Bronchial epithelial cell (primary cell): ENCODE results near the gene AGMO. TPM values are rescaled to one million over a fixed set of nuclear protein-coding genes. Genes with fewer than 3 reads are reported as not detected.

Experiments used
- DNase-seq: peaks from one replicate; pipeline ENCODE4 v3.0.0-alpha.2; 2010; ENCODE audit warnings: low read depth
- FAIRE-seq: peaks from 2 replicates; lab custom pipeline; 2011; peaks lifted over from hg19 to GRCh38; lab: Jason Lieb, UNC
- H3K27me3 ChIP-seq: 2 replicates; pipeline ENCODE4 v1.5.1; 2011; ENCODE audit warnings: low read length; ENCODE audit not compliant: control insufficient read depth, insufficient read depth
- H3K36me3 ChIP-seq: 2 replicates; pipeline ENCODE4 v1.5.1; 2011; ENCODE audit warnings: low read length; ENCODE audit not compliant: control insufficient read depth, insufficient read depth
- H3K4me3 ChIP-seq: 2 replicates; pipeline ENCODE4 v1.5.1; 2011; ENCODE audit warnings: mild to moderate bottlenecking, low read depth, low read length, control low read depth
- total RNA-seq: library from RNA; depleted of rRNA; stranded (reverse); fragments of >200 nt; gene quantifications from 2 replicates; pipeline ENCODE4 v1.2.1, GENCODE V29; 2014
- TF ChIP-seq, protein P1 (sequence below): IDR thresholded peaks from 2 replicates; pipeline ENCODE4 v1.5.1; 2011; ENCODE audit warnings: mild to moderate bottlenecking, moderate library complexity, low read length, control low read depth, inconsistent platforms; ENCODE audit not compliant: insufficient read depth, severe bottlenecking

AGMO gene
- total RNA-seq, 1 donor from 2014 or later = under 0.01 TPM

DNA sequence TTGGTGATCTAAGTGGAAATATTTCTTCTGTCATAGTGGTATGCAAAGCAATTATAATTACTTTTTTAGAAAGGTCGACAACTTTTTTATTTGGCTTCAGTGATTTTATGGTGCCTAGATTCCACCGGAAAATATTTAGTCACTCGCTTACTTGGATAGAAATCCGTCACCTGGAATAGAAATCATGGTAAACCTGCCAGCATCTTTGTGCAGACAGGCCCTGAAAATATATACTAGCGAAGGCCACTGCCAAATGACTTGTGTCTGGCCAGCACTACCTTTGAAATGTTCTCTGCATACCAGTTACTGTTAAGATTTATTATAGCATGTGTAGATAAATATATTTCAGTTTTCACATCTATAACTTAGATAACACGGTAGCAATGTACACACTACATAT lies 226.4 kb downstream of the AGMO start:
- DNase-seq = no peak
- no peak for FAIRE-seq
- no peaks in the 10 kb centered on the region for H3K36me3 ChIP-seq
- no peaks in the 10 kb centered on the region for H3K27me3 ChIP-seq
- no peak overlapping the region for H3K4me3 ChIP-seq
- TF ChIP-seq, protein P1, sequence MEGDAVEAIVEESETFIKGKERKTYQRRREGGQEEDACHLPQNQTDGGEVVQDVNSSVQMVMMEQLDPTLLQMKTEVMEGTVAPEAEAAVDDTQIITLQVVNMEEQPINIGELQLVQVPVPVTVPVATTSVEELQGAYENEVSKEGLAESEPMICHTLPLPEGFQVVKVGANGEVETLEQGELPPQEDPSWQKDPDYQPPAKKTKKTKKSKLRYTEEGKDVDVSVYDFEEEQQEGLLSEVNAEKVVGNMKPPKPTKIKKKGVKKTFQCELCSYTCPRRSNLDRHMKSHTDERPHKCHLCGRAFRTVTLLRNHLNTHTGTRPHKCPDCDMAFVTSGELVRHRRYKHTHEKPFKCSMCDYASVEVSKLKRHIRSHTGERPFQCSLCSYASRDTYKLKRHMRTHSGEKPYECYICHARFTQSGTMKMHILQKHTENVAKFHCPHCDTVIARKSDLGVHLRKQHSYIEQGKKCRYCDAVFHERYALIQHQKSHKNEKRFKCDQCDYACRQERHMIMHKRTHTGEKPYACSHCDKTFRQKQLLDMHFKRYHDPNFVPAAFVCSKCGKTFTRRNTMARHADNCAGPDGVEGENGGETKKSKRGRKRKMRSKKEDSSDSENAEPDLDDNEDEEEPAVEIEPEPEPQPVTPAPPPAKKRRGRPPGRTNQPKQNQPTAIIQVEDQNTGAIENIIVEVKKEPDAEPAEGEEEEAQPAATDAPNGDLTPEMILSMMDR = no peak

DNA sequence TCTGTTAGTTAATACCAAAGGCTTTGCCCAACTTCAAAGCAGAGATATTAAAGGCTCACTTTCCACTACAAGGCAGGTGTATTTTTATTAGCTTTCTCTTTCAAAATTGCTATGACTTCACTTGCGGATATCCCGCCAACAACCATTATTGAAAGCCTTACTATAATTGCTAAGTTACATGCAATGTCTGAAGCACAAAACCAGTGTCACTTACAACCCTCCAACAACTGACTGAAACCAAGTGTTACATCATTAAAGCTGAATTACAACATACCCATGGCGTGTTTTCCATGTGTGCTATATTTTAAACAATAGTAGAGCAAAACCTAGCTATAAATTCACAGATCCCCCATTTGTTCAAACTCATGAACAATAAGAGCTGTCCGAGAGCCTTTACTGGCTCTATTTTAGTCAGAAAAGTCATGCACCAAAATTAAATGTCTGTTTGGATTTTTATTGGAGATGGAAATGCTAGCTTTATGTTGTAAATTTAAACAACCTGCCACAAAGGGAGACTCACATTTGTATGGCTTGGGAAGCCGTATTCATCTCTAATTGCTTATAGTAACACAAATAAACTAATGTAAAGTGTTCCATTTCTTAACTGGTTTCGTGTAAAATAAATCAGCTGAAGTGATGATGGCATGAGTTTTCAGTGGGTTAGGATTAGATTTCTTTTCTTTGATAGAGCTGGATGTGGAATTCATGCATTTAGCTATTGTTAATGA lies 227.1 kb downstream of the AGMO start:
- Histone ChIP-seq H3K4me3 (no peak overlapping the region), H3K27me3 (no peaks in the 10 kb centered on the region), H3K36me3 (no peaks in the 10 kb centered on the region)
- no peak for FAIRE-seq
- no peak for DNase-seq
- TF ChIP-seq, protein P1 = no peak

DNA sequence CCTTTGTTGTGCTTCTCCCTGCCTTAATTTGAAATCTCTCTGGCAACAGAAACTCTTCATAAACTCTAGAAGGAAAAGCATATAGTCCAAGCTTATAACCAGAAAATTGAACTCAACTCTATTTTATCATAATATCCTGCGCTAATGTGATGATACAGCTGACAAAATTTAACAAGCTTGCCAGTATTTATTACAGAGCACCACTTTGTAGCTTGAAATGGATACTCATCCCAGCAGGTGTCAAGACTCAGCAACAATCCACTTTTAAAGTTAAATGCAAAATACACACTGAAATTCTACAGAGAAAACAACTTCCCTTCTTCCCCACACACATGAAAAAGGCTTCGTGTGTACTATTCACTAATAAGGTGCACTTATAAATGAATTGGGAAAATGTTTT lies 228.9 kb downstream of the AGMO start:
- TF ChIP-seq, protein P1 = no peak
- DNase-seq = no peak
- no peak for FAIRE-seq
- Histone ChIP-seq H3K27me3 (no peaks in the 10 kb centered on the region), H3K4me3 (no peak overlapping the region), H3K36me3 (no peaks in the 10 kb centered on the region)

DNA sequence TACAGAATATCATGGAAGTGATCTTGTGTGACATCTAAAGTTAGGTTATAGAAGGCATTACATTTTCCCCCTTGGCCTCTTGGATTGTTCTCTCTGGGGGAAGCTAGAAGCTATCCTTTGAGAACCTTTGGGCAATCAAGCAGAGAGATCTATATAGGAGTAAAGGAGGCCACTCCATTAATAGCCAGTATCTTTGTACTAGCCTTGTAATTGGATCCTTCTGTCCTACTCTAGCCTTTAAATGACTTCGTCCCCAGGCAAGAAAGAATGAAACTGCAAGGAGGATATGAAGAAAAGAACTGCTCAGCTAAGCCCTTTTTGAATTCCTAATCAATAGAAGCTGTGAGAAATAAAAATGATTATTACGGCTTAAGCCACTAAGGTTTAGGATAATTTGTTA lies 230.9 kb downstream of the AGMO start:
- Histone ChIP-seq H3K27me3 (no peaks in the 10 kb centered on the region), H3K36me3 (no peaks in the 10 kb centered on the region), H3K4me3 (no peak overlapping the region)
- FAIRE-seq = no peak
- TF ChIP-seq, protein P1 = no peak
- peak; percentile 1 for DNase-seq

DNA sequence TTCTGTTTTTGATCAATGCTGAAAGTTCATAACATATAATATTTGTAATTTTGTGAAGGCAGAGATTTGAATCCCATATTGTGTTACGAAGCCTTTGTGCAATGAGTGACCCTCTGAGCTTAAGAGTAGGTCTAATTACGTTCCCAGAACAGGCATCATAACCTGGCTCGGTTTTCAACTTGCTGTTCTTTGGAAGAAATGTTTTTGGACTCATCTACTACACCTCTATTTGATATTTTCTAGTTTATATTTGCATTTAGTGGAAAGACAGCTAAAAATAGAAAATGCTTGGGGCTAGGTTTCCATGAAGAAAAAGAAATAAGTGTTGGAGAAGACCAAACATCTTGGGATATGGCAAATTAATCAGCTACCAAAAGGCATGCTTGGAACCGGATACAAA lies 234.8 kb downstream of the AGMO start:
- H3K27me3 ChIP-seq = no peaks in the 10 kb centered on the region
- FAIRE-seq (no peak), DNase-seq (no peak)
- H3K36me3 ChIP-seq = no peaks in the 10 kb centered on the region
- TF ChIP-seq, protein P1 = no peak
- no peak overlapping the region for H3K4me3 ChIP-seq

DNA sequence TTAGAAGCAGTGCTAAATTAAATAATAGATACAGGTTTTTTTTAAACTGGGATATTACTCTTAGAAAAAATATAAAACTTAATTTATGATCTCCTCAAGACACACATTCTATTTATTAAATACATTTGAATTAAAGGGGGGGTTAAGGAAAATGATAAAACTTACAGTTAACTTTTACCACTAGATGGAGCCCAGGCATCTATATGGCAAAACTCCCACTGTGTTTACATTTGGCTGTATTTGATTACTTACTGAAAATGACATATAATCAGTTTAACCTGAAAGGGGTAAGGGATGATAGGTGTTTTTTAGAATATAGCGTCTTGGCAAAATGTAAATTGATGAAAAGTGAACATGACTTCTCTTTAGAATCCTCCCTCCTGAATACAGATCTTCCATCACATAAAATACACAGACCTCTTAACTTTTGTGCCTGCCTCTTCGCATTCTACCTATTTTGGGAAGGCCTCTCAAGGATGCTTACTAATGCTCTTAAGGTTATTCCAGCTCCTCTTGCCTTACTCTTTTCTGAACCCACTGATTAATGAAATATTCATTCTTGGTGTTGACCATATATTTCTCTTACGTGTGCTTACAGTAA lies 235.7 kb downstream of the AGMO start:
- DNase-seq (peak; percentile 52), FAIRE-seq (no peak)
- TF ChIP-seq, protein P1 = peak; percentile 37
- Histone ChIP-seq H3K27me3 (no peaks in the 10 kb centered on the region), H3K4me3 (no peak overlapping the region), H3K36me3 (no peaks in the 10 kb centered on the region)
